Astrocyte (in vitro differentiated cells and primary cell): Measurements from ENCODE around the gene FAM131B.

Experiments used
- EZH2 ChIP-seq: IDR thresholded peaks from 2 replicates; pipeline ENCODE4 v1.6.1; 2012; ENCODE audit warnings: mild to moderate bottlenecking, low read length, inconsistent platforms; ENCODE audit not compliant: insufficient read depth
- TF ChIP-seq, protein P1 (sequence below): IDR thresholded peaks from 2 replicates; pipeline ENCODE4 v1.5.1; 2011; ENCODE audit warnings: low read depth, mild to moderate bottlenecking, inconsistent platforms, low read length, moderate library complexity; ENCODE audit not compliant: insufficient read depth

DNA sequence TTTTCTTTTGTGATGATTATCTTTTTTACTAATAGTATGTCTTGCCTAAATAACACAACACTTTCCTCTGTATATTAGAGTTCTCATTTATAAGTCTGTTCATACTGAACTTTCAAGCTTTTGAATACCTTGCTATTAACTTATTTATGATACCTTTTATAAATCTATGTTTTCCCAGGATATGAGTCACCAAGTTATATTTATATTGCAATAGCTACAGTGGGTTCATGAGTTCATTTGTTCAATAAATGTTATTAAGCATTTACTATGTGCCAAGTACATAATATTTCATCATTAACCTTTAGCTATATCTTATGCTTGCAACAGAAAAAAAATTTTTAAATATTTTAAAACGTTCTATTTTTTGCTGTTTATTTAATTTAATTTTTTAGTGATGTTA is 28.3 kb downstream of the FAM131B start:
- TF ChIP-seq, protein P1, sequence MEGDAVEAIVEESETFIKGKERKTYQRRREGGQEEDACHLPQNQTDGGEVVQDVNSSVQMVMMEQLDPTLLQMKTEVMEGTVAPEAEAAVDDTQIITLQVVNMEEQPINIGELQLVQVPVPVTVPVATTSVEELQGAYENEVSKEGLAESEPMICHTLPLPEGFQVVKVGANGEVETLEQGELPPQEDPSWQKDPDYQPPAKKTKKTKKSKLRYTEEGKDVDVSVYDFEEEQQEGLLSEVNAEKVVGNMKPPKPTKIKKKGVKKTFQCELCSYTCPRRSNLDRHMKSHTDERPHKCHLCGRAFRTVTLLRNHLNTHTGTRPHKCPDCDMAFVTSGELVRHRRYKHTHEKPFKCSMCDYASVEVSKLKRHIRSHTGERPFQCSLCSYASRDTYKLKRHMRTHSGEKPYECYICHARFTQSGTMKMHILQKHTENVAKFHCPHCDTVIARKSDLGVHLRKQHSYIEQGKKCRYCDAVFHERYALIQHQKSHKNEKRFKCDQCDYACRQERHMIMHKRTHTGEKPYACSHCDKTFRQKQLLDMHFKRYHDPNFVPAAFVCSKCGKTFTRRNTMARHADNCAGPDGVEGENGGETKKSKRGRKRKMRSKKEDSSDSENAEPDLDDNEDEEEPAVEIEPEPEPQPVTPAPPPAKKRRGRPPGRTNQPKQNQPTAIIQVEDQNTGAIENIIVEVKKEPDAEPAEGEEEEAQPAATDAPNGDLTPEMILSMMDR: no peak
- TF ChIP-seq EZH2: no peak
